Measurements from ENCODE around the gene PABPN1L.

The PABPN1L gene

GRCh38 chr16:88818575-88818874 is 47.9 kb downstream of the PABPN1L start:
- Histone ChIP-seq H3K9ac (ENCODE audit: low read length) (no peak overlapping the region), H3K4me1 (ENCODE audit: control insufficient read depth, low read depth, low read length) (no peaks in the 10 kb centered on the region), H4K8ac (ENCODE audit: low read depth, low read length) (no peak overlapping the region), H2AK5ac (ENCODE audit: low read length) (no peak overlapping the region), H3K27me3 (ENCODE audit: insufficient read depth, low read length, poor library complexity) (no peaks in the 10 kb centered on the region), H3K4me2 (ENCODE audit: low read length) (no peak overlapping the region), H3K79me1 (ENCODE audit: low read length) (no peaks in the 10 kb centered on the region), H3K79me2 (ENCODE audit: control insufficient read depth, insufficient read depth, low read length) (no peaks in the 10 kb centered on the region), H3K27ac (ENCODE audit: low read depth, low read length) (no peak overlapping the region), H2BK15ac (replicated peaks; ENCODE audit: low read depth) (no peak overlapping the region), H3K4me3 (ENCODE audit: low read length) (no peak overlapping the region), H3K4ac (ENCODE audit: low read depth, low read length) (no peak overlapping the region), H3K56ac (ENCODE audit: low read length) (no peak overlapping the region), H4K5ac (ENCODE audit: low read length) (no peak overlapping the region), H2BK5ac (ENCODE audit: low read length) (no peak overlapping the region), H3K36me3 (ENCODE audit: control insufficient read depth, insufficient read depth, low read length) (no peaks in the 10 kb centered on the region), H3K23ac (ENCODE audit: low read length) (no peak overlapping the region), H3K18ac (ENCODE audit: low read length) (no peak overlapping the region), H2BK120ac (ENCODE audit: low read depth, low read length) (no peak overlapping the region)
- no CpG with 5 or more reads among the region's 18 CpGs for WGBS (ENCODE audit: extremely low coverage, insufficient coverage, low lambda C conversion rate)
- no peak for DNase-seq

- Histone ChIP-seq H2BK5ac (ENCODE audit: low read length) (no peak overlapping the region), H3K18ac (ENCODE audit: low read length) (no peak overlapping the region), H3K36me3 (ENCODE audit: control insufficient read depth, insufficient read depth, low read length) (no peaks in the 10 kb centered on the region), H4K5ac (ENCODE audit: low read length) (no peak overlapping the region), H3K27me3 (ENCODE audit: insufficient read depth, low read length, poor library complexity) (no peaks in the 10 kb centered on the region), H3K4ac (ENCODE audit: low read depth, low read length) (no peak overlapping the region), H2AK5ac (ENCODE audit: low read length) (no peak overlapping the region), H3K9ac (ENCODE audit: low read length) (no peak overlapping the region), H3K4me2 (ENCODE audit: low read length) (no peak overlapping the region), H3K4me3 (ENCODE audit: low read length) (no peak overlapping the region), H3K23ac (ENCODE audit: low read length) (no peak overlapping the region), H2BK120ac (ENCODE audit: low read depth, low read length) (no peak overlapping the region), H3K4me1 (ENCODE audit: control insufficient read depth, low read depth, low read length) (no peaks in the 10 kb centered on the region), H2BK15ac (replicated peaks; ENCODE audit: low read depth) (no peak overlapping the region), H3K27ac (ENCODE audit: low read depth, low read length) (no peak overlapping the region), H3K56ac (ENCODE audit: low read length) (no peak overlapping the region), H4K8ac (ENCODE audit: low read depth, low read length) (no peak overlapping the region), H3K79me1 (ENCODE audit: low read length) (no peaks in the 10 kb centered on the region), H3K79me2 (ENCODE audit: control insufficient read depth, insufficient read depth, low read length) (no peaks in the 10 kb centered on the region)
- WGBS (ENCODE audit: extremely low coverage, insufficient coverage, low lambda C conversion rate): no CpG with 5 or more reads among the region's 40 CpGs
- DNase-seq: no peak
Measured at GRCh38 chr16:88817785-88818574, 48.5 kb downstream of the PABPN1L start.

- H3K27me3 ChIP-seq (ENCODE audit: insufficient read depth, low read length, poor library complexity): no peaks in the 10 kb centered on the region
- no CpG with 5 or more reads among the region's 41 CpGs for WGBS (ENCODE audit: extremely low coverage, insufficient coverage, low lambda C conversion rate)
- no peak overlapping the region for H2BK5ac ChIP-seq (ENCODE audit: low read length)
- no peak for DNase-seq
- H4K5ac ChIP-seq (ENCODE audit: low read length): no peak overlapping the region
- H3K4me1 ChIP-seq (ENCODE audit: control insufficient read depth, low read depth, low read length): no peaks in the 10 kb centered on the region
- H3K56ac ChIP-seq (ENCODE audit: low read length): no peak overlapping the region
- no peak overlapping the region for H2AK5ac ChIP-seq (ENCODE audit: low read length)
- no peak overlapping the region for H3K4ac ChIP-seq (ENCODE audit: low read depth, low read length)
- H3K4me3 ChIP-seq (ENCODE audit: low read length): no peak overlapping the region
- no peak overlapping the region for H3K27ac ChIP-seq (ENCODE audit: low read depth, low read length)
- no peak overlapping the region for H3K9ac ChIP-seq (ENCODE audit: low read length)
- no peak overlapping the region for H3K23ac ChIP-seq (ENCODE audit: low read length)
- H2BK120ac ChIP-seq (ENCODE audit: low read depth, low read length): no peak overlapping the region
- H3K36me3 ChIP-seq (ENCODE audit: control insufficient read depth, insufficient read depth, low read length): no peaks in the 10 kb centered on the region
- no peaks in the 10 kb centered on the region for H3K79me2 ChIP-seq (ENCODE audit: control insufficient read depth, insufficient read depth, low read length)
- H3K18ac ChIP-seq (ENCODE audit: low read length): no peak overlapping the region
- H3K79me1 ChIP-seq (ENCODE audit: low read length): no peaks in the 10 kb centered on the region
- H4K8ac ChIP-seq (ENCODE audit: low read depth, low read length): no peak overlapping the region
- no peak overlapping the region for H2BK15ac ChIP-seq (replicated peaks; ENCODE audit: low read depth)
- no peak overlapping the region for H3K4me2 ChIP-seq (ENCODE audit: low read length)
Measured at GRCh38 chr16:88816736-88817535, 49.5 kb downstream of the PABPN1L start.

GRCh38 chr16:88815901-88816589 is 50.4 kb downstream of the PABPN1L start:
- no peak overlapping the region for H3K56ac ChIP-seq (ENCODE audit: low read length)
- H3K27ac ChIP-seq (ENCODE audit: low read depth, low read length): no peak overlapping the region
- H3K18ac ChIP-seq (ENCODE audit: low read length): no peak overlapping the region
- H3K27me3 ChIP-seq (ENCODE audit: insufficient read depth, low read length, poor library complexity): no peaks in the 10 kb centered on the region
- no peak overlapping the region for H4K5ac ChIP-seq (ENCODE audit: low read length)
- H3K4ac ChIP-seq (ENCODE audit: low read depth, low read length): no peak overlapping the region
- H3K4me1 ChIP-seq (ENCODE audit: control insufficient read depth, low read depth, low read length): no peaks in the 10 kb centered on the region
- H3K79me1 ChIP-seq (ENCODE audit: low read length): no peaks in the 10 kb centered on the region
- peaks cover 6% of the 10 kb centered on the region for H3K79me2 ChIP-seq (ENCODE audit: control insufficient read depth, insufficient read depth, low read length)
- no peak overlapping the region for H3K4me2 ChIP-seq (ENCODE audit: low read length)
- no peaks in the 10 kb centered on the region for H3K36me3 ChIP-seq (ENCODE audit: control insufficient read depth, insufficient read depth, low read length)
- H2BK15ac ChIP-seq (replicated peaks; ENCODE audit: low read depth): no peak overlapping the region
- H4K8ac ChIP-seq (ENCODE audit: low read depth, low read length): no peak overlapping the region
- no CpG with 5 or more reads among the region's 19 CpGs for WGBS (ENCODE audit: extremely low coverage, insufficient coverage, low lambda C conversion rate)
- no peak overlapping the region for H3K9ac ChIP-seq (ENCODE audit: low read length)
- H2AK5ac ChIP-seq (ENCODE audit: low read length): no peak overlapping the region
- no peak overlapping the region for H2BK120ac ChIP-seq (ENCODE audit: low read depth, low read length)
- no peak for DNase-seq
- H2BK5ac ChIP-seq (ENCODE audit: low read length): no peak overlapping the region
- no peak overlapping the region for H3K4me3 ChIP-seq (ENCODE audit: low read length)
- H3K23ac ChIP-seq (ENCODE audit: low read length): no peak overlapping the region

GRCh38 chr16:88815227-88815626 is 51.2 kb downstream of the PABPN1L start:
- no peak overlapping the region for H2BK120ac ChIP-seq (ENCODE audit: low read depth, low read length)
- H3K18ac ChIP-seq (ENCODE audit: low read length): no peak overlapping the region
- H3K36me3 ChIP-seq (ENCODE audit: control insufficient read depth, insufficient read depth, low read length): no peaks in the 10 kb centered on the region
- H3K4me1 ChIP-seq (ENCODE audit: control insufficient read depth, low read depth, low read length): no peaks in the 10 kb centered on the region
- H3K4me3 ChIP-seq (ENCODE audit: low read length): no peak overlapping the region
- H3K4ac ChIP-seq (ENCODE audit: low read depth, low read length): no peak overlapping the region
- no CpG with 5 or more reads among the region's 10 CpGs for WGBS (ENCODE audit: extremely low coverage, insufficient coverage, low lambda C conversion rate)
- peaks cover 3% of the 10 kb centered on the region for H3K79me1 ChIP-seq (ENCODE audit: low read length)
- no peak overlapping the region for H3K56ac ChIP-seq (ENCODE audit: low read length)
- no peak overlapping the region for H2AK5ac ChIP-seq (ENCODE audit: low read length)
- H3K9ac ChIP-seq (ENCODE audit: low read length): no peak overlapping the region
- no peak overlapping the region for H4K5ac ChIP-seq (ENCODE audit: low read length)
- H3K79me2 ChIP-seq (ENCODE audit: control insufficient read depth, insufficient read depth, low read length): peaks cover 14% of the 10 kb centered on the region
- no peak overlapping the region for H3K23ac ChIP-seq (ENCODE audit: low read length)
- no peak for DNase-seq
- H3K27me3 ChIP-seq (ENCODE audit: insufficient read depth, low read length, poor library complexity): no peaks in the 10 kb centered on the region
- H2BK5ac ChIP-seq (ENCODE audit: low read length): no peak overlapping the region
- H3K4me2 ChIP-seq (ENCODE audit: low read length): no peak overlapping the region
- no peak overlapping the region for H2BK15ac ChIP-seq (replicated peaks; ENCODE audit: low read depth)
- H3K27ac ChIP-seq (ENCODE audit: low read depth, low read length): no peak overlapping the region
- no peak overlapping the region for H4K8ac ChIP-seq (ENCODE audit: low read depth, low read length)

All from mesendoderm (in vitro differentiated cells).